Esophagus squamous epithelium (tissue), 4 donors: ENCODE measurements around the gene SLC41A1.

Source experiments
- CTCF ChIP-seq, 6 experiments: fragments of 450-650 bp in 4 of 6; fragments of 200-600 bp in 2 of 6; sonication (generic) in 2 of 6; IDR thresholded peaks; one replicate each; pipeline ENCODE4 v1.5.1; 2016 to 2019; ENCODE audit warnings: antibody characterized with exemption in 6 of 6, mild to moderate bottlenecking in 4 of 6, moderate library complexity in 4 of 6
- POLR2A ChIP-seq, 4 donors: fragments of 450-650 bp; IDR thresholded peaks; one replicate each; pipeline ENCODE4 v1.6.1; 2017; ENCODE audit warnings: antibody characterized with exemption in 4 of 4, mild to moderate bottlenecking in 4 of 4, moderate library complexity in 3 of 4

DNA sequence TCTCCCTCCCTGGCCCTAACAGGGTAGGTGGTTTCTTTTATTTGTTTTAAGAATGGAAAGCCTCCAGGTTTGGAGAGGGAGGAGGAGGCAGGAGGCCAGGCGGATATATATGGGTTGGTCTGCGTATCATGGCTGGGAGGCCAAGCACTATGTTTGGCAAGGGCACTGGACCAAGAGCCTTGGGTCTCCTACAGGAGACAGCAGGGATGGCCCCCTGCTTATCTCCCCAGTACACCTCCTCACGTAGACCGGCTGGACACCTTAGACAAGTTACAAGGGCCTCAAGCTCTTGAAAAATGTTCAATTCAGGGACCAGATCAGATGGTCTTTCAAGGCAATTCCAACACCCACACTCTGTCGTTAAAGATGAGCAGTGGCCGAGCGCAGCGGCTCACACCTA is 10.9 kb downstream of the SLC41A1 start:
- TF ChIP-seq CTCF (IDR thresholded peaks at IDR 0.05) (no peak), POLR2A (IDR thresholded peaks at IDR 0.05) (no peak)
